Stimulated activated CD4-positive, alpha-beta T cell treated with anti-CD3 and anti-CD28 coated beads, Interleukin-15, amount 100 ng/mL, for 48 hours (primary cell): ENCODE measurements around the gene IFI27L1.
"Not testable (repeated sequence)": the region's sequence is repeated elsewhere in the genome, so short reads cannot be mapped to it uniquely, and the experiment has no call there.

Experiments used
- DNase-seq, 2 donors: peaks; one replicate each; pipeline ENCODE4 v3.0.0-alpha.2; 2020; ENCODE audit warnings: low read depth in 2 of 2

IFI27L1 gene

GRCh38 chr14:94048691-94049624, 32.2 kb upstream of the IFI27L1 start:
- DNase-seq = no peak

- no peak for DNase-seq
These were observed 31.5 kb upstream of the IFI27L1 start for GRCh38 chr14:94049625-94050023.

GRCh38 chr14:94050231-94050880, 30.8 kb upstream of the IFI27L1 start:
- no peak for DNase-seq

GRCh38 chr14:94051115-94051514, 30.0 kb upstream of the IFI27L1 start:
- no peak for DNase-seq

- no peak for DNase-seq
These were observed 29.3 kb upstream of the IFI27L1 start for GRCh38 chr14:94051779-94052178.

- no peak for DNase-seq
These were observed 28.9 kb upstream of the IFI27L1 start for GRCh38 chr14:94052199-94052598.

GRCh38 chr14:94052662-94053061, 28.4 kb upstream of the IFI27L1 start:
- no peak for DNase-seq

GRCh38 chr14:94054401-94054800, 26.7 kb upstream of the IFI27L1 start:
- no peak for DNase-seq

- no peak for DNase-seq
These were observed 26.2 kb upstream of the IFI27L1 start for GRCh38 chr14:94054936-94055335.

- no peak for DNase-seq
These were observed 24.4 kb upstream of the IFI27L1 start for GRCh38 chr14:94056579-94057308.

GRCh38 chr14:94058128-94058673, 22.9 kb upstream of the IFI27L1 start:
- no peak for DNase-seq

- DNase-seq = no peak
These were observed 22.4 kb upstream of the IFI27L1 start for GRCh38 chr14:94058674-94059138.

GRCh38 chr14:94059998-94060397, 21.1 kb upstream of the IFI27L1 start:
- DNase-seq = no peak

- DNase-seq = no peak
These were observed 18.7 kb upstream of the IFI27L1 start for GRCh38 chr14:94062344-94062940.

GRCh38 chr14:94066089-94066676, 14.9 kb upstream of the IFI27L1 start:
- DNase-seq = no peak

GRCh38 chr14:94072076-94072475, 9.0 kb upstream of the IFI27L1 start:
- not testable (repeated sequence) for DNase-seq

GRCh38 chr14:94074534-94074933, 6.6 kb upstream of the IFI27L1 start:
- DNase-seq = no peak

- DNase-seq = no peak
These were observed 6.1 kb upstream of the IFI27L1 start for GRCh38 chr14:94075008-94075407.

- DNase-seq = no peak
These were observed 3.8 kb upstream of the IFI27L1 start for GRCh38 chr14:94077111-94077821.

GRCh38 chr14:94077823-94078222, 3.3 kb upstream of the IFI27L1 start:
- DNase-seq = no peak
